ENCODE data around the gene MTHFR.

DNA sequence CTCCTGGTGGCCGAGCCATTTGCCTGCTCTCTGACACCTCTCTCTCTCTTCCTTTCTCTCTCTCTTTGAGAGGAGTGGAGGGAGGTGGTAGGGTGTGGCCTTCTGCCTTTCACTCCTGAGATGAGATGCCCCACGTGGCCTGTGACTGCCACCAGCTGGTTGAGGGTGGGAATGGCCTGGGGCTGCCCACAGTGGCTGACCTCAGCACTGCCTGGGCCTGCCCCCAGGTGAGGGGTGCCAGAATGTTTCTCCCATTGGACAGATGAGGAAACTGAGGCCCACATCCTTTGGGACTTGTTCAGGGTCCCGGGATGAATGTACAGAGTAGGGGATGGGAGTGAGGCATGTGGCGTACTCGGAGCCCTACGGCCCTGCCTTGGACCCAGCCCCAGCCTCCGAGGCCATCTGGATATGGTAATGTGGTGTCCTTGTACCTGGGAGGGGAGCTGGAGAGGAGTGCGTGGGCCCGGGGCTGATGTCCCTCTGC lies 56.5 kb downstream of the MTHFR start:
- TF ChIP-seq, protein P1, sequence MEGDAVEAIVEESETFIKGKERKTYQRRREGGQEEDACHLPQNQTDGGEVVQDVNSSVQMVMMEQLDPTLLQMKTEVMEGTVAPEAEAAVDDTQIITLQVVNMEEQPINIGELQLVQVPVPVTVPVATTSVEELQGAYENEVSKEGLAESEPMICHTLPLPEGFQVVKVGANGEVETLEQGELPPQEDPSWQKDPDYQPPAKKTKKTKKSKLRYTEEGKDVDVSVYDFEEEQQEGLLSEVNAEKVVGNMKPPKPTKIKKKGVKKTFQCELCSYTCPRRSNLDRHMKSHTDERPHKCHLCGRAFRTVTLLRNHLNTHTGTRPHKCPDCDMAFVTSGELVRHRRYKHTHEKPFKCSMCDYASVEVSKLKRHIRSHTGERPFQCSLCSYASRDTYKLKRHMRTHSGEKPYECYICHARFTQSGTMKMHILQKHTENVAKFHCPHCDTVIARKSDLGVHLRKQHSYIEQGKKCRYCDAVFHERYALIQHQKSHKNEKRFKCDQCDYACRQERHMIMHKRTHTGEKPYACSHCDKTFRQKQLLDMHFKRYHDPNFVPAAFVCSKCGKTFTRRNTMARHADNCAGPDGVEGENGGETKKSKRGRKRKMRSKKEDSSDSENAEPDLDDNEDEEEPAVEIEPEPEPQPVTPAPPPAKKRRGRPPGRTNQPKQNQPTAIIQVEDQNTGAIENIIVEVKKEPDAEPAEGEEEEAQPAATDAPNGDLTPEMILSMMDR (IDR thresholded peaks at IDR 0.05; ENCODE audit: insufficient read depth, low read length): peak; percentile 63
- TF ChIP-seq POLR2AphosphoS5 (IDR thresholded peaks at IDR 0.05; ENCODE audit: low read depth) (no peak), SPI1 (IDR thresholded peaks at IDR 0.05; ENCODE audit: borderline replicate concordance, low read depth) (no peak), GABPA (IDR thresholded peaks at IDR 0.05; ENCODE audit: low read depth) (no peak)
- TF ChIP-seq, protein P2, sequence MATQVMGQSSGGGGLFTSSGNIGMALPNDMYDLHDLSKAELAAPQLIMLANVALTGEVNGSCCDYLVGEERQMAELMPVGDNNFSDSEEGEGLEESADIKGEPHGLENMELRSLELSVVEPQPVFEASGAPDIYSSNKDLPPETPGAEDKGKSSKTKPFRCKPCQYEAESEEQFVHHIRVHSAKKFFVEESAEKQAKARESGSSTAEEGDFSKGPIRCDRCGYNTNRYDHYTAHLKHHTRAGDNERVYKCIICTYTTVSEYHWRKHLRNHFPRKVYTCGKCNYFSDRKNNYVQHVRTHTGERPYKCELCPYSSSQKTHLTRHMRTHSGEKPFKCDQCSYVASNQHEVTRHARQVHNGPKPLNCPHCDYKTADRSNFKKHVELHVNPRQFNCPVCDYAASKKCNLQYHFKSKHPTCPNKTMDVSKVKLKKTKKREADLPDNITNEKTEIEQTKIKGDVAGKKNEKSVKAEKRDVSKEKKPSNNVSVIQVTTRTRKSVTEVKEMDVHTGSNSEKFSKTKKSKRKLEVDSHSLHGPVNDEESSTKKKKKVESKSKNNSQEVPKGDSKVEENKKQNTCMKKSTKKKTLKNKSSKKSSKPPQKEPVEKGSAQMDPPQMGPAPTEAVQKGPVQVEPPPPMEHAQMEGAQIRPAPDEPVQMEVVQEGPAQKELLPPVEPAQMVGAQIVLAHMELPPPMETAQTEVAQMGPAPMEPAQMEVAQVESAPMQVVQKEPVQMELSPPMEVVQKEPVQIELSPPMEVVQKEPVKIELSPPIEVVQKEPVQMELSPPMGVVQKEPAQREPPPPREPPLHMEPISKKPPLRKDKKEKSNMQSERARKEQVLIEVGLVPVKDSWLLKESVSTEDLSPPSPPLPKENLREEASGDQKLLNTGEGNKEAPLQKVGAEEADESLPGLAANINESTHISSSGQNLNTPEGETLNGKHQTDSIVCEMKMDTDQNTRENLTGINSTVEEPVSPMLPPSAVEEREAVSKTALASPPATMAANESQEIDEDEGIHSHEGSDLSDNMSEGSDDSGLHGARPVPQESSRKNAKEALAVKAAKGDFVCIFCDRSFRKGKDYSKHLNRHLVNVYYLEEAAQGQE (IDR thresholded peaks at IDR 0.05; ENCODE audit: insufficient replicate concordance, low read depth): no peak

All from HL-60 (cell line).